A549 treated with DMSO at 1 μM for 4 hours (cell line): ENCODE measurements around the gene XKR3. TPM values are rescaled to one million over a fixed set of nuclear protein-coding genes. Genes with fewer than 3 reads are reported as not detected.

ENCODE experiments used
- total RNA-seq: library from RNA; stranded (reverse); fragments of 200-300 nt; extraction: Qiagen RNA extraction; gene quantifications from 5 replicates; pipeline ENCODE4 v1.2.3, GENCODE V29; 2022; ENCODE audit warnings: low read depth

Gene XKR3
- total RNA-seq = not detected in 5 replicates

GRCh38 chr22:16824716-16825687 lies at the start of gene XKR3:
TSS of gene XKR3 (minus strand) at chr22:16825411. CDS start at chr22:16808073, 17,338 bp downstream.

Other genes starting within 250 kb of the XKR3 start
- not detected in 5 replicates for gene CCT8L2, start 232.6 kb downstream of the XKR3 start, total RNA-seq
- gene GAB4, start 182.8 kb upstream of the XKR3 start, total RNA-seq = not detected in 5 replicates